K562 (cell line): ENCODE results near the gene VPS35L. TPM values are rescaled to one million over a fixed set of nuclear protein-coding genes. Genes with fewer than 3 reads are reported as not detected.

Source experiments
- ATAC-seq: fragments of 200-7000 bp; cut with Tn5 transposase; 3 replicates; pipeline ENCODE4 v1.9.1; 2020; ENCODE audit warnings: moderate library complexity
- BruUV-seq: library from RNA; stranded (reverse); fragments of 400-500 nt; replicated peaks from 2 replicates; lab custom pipeline; 2021; lab: Mats Ljungman, UMichigan
- CTCF ChIA-PET: fragments of 300-600 bp; formaldehyde crosslinking; extraction: SDS; loops from one replicate; lab custom pipeline; 2021; ENCODE audit warnings: low intra/inter-chr PET ratio; lab: Yijun Ruan, JAX
- POLR2A ChIA-PET: fragments of 300-600, 350-650 bp; sonication (Branson Sonifier 250); formaldehyde crosslinking; extraction: SDS; loops from one replicate; lab custom pipeline; 2021; ENCODE audit warnings: antibody characterized with exemption, inconsistent platforms; lab: Yijun Ruan, JAX
- DNase-seq, 4 experiments: peaks; one replicate each; pipeline versions ENCODE4 v3.0.0 to v3.0.0-alpha.2; 2011 to 2018; ENCODE audit warnings: low spot score in 3 of 4, mixed read lengths in 3 of 4; ENCODE audit errors: extremely low read depth in 1 of 4
- FAIRE-seq: peaks from 2 replicates; lab custom pipeline; 2011; peaks lifted over from hg19 to GRCh38; lab: Jason Lieb, UNC
- H2AFZ ChIP-seq: 2 replicates; pipeline ENCODE4 v1.6.0; 2011; ENCODE audit warnings: low read depth, low read length, control low read depth, inconsistent platforms
- H3K27ac ChIP-seq: fragments of 200-600 bp; 3 replicates; pipeline ENCODE4 v1.8.0; 2011; ENCODE audit warnings: low read depth, mild to moderate bottlenecking, control low read depth, inconsistent platforms, low read length, moderate library complexity, mixed read lengths; ENCODE audit errors: extremely low read depth
- H3K27me3 ChIP-seq, 2 experiments: fragments of 300-600 bp in 1 of 2; 2 replicates in 1 of 2; 3 replicates in 1 of 2; pipeline versions ENCODE4 v1.6.0 to v1.8.0; 2011; ENCODE audit warnings: inconsistent platforms in 2 of 2, low read length in 2 of 2, mild to moderate bottlenecking in 1 of 2, mixed read lengths in 1 of 2, moderate library complexity in 1 of 2; ENCODE audit not compliant: control insufficient read depth in 2 of 2, insufficient read depth in 2 of 2
- H3K36me3 ChIP-seq: fragments of 300-600 bp; 3 replicates; pipeline ENCODE4 v1.8.0; 2011; ENCODE audit warnings: mild to moderate bottlenecking, low read length, inconsistent platforms; ENCODE audit not compliant: control insufficient read depth, insufficient read depth
- H3K4me1 ChIP-seq, 2 experiments: fragments of 200-600 bp in 1 of 2; replicated peaks in 1 of 2; 2 replicates in 1 of 2; 3 replicates in 1 of 2; pipeline versions ENCODE4 v1.5.1 to v1.8.0; 2011; ENCODE audit warnings: inconsistent platforms in 2 of 2, low read length in 2 of 2, mild to moderate bottlenecking in 1 of 2, mixed read lengths in 1 of 2, moderate library complexity in 1 of 2; ENCODE audit not compliant: control insufficient read depth in 2 of 2, insufficient read depth in 2 of 2
- H3K4me2 ChIP-seq: 2 replicates; pipeline ENCODE4 v1.6.1; 2011; ENCODE audit warnings: low read length, control low read depth, inconsistent platforms, mixed read lengths; ENCODE audit not compliant: insufficient read depth
- H3K4me3 ChIP-seq: fragments of 200-600 bp; sonication (generic), shearing (Covaris generic); 2 replicates; pipeline ENCODE4 v1.5.1; 2016; ENCODE audit warnings: control low read depth, inconsistent platforms
- H3K79me2 ChIP-seq: fragments of 200-600 bp; 3 replicates; pipeline ENCODE4 v1.8.0; 2011; ENCODE audit warnings: low read length, inconsistent platforms; ENCODE audit not compliant: control insufficient read depth, insufficient read depth
- H3K9ac ChIP-seq, 2 experiments: 2 replicates each; pipeline versions ENCODE4 v1.6.0 to v1.6.1; 2011; ENCODE audit warnings: low read depth in 2 of 2, low read length in 2 of 2, control low read depth in 1 of 2, inconsistent platforms in 1 of 2, mild to moderate bottlenecking in 1 of 2, mixed read lengths in 1 of 2; ENCODE audit not compliant: insufficient read depth in 1 of 2
- H3K9me1 ChIP-seq: one replicate; pipeline ENCODE4 v1.6.0; 2011; ENCODE audit warnings: inconsistent platforms, mild to moderate bottlenecking, low read length, moderate library complexity; ENCODE audit not compliant: control insufficient read depth, insufficient read depth
- H3K9me3 ChIP-seq: replicated peaks from 2 replicates; pipeline ENCODE4 v1.5.1; 2011; ENCODE audit warnings: low read depth, low read length, inconsistent platforms; ENCODE audit not compliant: control insufficient read depth, insufficient read depth
- H4K20me1 ChIP-seq: replicated peaks from 2 replicates; pipeline ENCODE4 v1.6.1; 2011; ENCODE audit warnings: low read length, inconsistent platforms, mixed read lengths; ENCODE audit not compliant: control insufficient read depth, insufficient read depth
- DEAF1 ChIP-seq: fragments of 450-650 bp; formaldehyde crosslinking; IDR thresholded peaks from 2 replicates; pipeline ENCODE4 v1.4.0; 2020; ENCODE audit warnings: mild to moderate bottlenecking, moderate library complexity
- FOXK1 ChIP-seq: sonication (generic); formaldehyde crosslinking; IDR thresholded peaks from 2 replicates; pipeline ENCODE4 v1.8.0; 2022; ENCODE audit warnings: missing genetic modification reagents, mild to moderate bottlenecking, borderline replicate concordance
- GATA2 ChIP-seq: sonication (generic); formaldehyde crosslinking; IDR thresholded peaks from 2 replicates; pipeline ENCODE4 v1.4.0; 2020; ENCODE audit warnings: mild to moderate bottlenecking, missing genetic modification reagents
- KAT7 ChIP-seq: sonication (generic); formaldehyde crosslinking; IDR thresholded peaks from 2 replicates; pipeline ENCODE4 v1.8.0; 2022; ENCODE audit warnings: missing genetic modification reagents, mild to moderate bottlenecking, borderline replicate concordance
- MCM5 ChIP-seq: fragments of 450-650 bp; IDR thresholded peaks from 2 replicates; pipeline ENCODE4 v1.6.1; 2016; ENCODE audit warnings: low read depth
- NFE2 ChIP-seq: IDR thresholded peaks from 2 replicates; pipeline ENCODE4 v1.6.1; 2014; ENCODE audit warnings: antibody characterized with exemption, low read depth
- RBBP5 ChIP-seq: fragments of 200-600 bp; sonication (generic); IDR thresholded peaks from 2 replicates; pipeline ENCODE4 v1.6.1; 2012; ENCODE audit warnings: borderline replicate concordance, mild to moderate bottlenecking, low read length, control low read depth, inconsistent platforms; ENCODE audit not compliant: insufficient read depth, poor library complexity, severe bottlenecking
- TARDBP ChIP-seq: fragments of 450-650 bp; IDR thresholded peaks from 2 replicates; pipeline ENCODE4 v1.6.1; 2016
- TCF3 ChIP-seq: sonication (generic); formaldehyde crosslinking; IDR thresholded peaks from 2 replicates; pipeline ENCODE4 v1.4.0; 2020; ENCODE audit warnings: mild to moderate bottlenecking, missing genetic modification reagents
- USF1 ChIP-seq: sonication (generic); formaldehyde crosslinking; IDR thresholded peaks from 2 replicates; pipeline ENCODE4 v1.9.0; 2022; ENCODE audit warnings: mild to moderate bottlenecking, missing genetic modification reagents
- WHSC1 ChIP-seq: IDR thresholded peaks from one replicate; pipeline ENCODE4 v1.6.1; 2012; ENCODE audit warnings: low read length, control low read depth, inconsistent platforms
- YY1 ChIP-seq, 3 experiments: IDR thresholded peaks; 2 replicates each; pipeline ENCODE4 v1.6.1; 2011; ENCODE audit warnings: low read length in 2 of 3, mild to moderate bottlenecking in 2 of 3, moderate library complexity in 2 of 3, borderline replicate concordance in 1 of 3, control low read depth in 1 of 3, low read depth in 1 of 3; ENCODE audit not compliant: insufficient read depth in 3 of 3, insufficient replicate concordance in 2 of 3, control insufficient read depth in 1 of 3, insufficient read length in 1 of 3; ENCODE audit errors: extremely low read depth in 1 of 3
- ZNF224 ChIP-seq: sonication (generic); formaldehyde crosslinking; IDR thresholded peaks from 2 replicates; pipeline ENCODE4 v1.8.0; 2022; ENCODE audit warnings: mild to moderate bottlenecking, missing genetic modification reagents
- WGBS: fragments of 100-300 bp; shearing (Covaris generic); methylation state at CpG from one replicate; pipeline ENCODE4 v1.1.6; 2016; ENCODE audit warnings: low coverage, mixed read lengths; ENCODE audit not compliant: insufficient coverage; ENCODE audit errors: missing lambda C conversion rate; 5-methylcytosine and 5-hydroxymethylcytosine counted together
- in situ Hi-C: fragments of 300-500 bp; cut with MboI; formaldehyde crosslinking; loops from 4 replicates; pipeline ENCODE4 v1.15.0; 2018; ENCODE audit warnings: inconsistent platforms, mixed read lengths
- intact Hi-C: fragments of 100-400 bp; cut with micrococcal nuclease; formaldehyde crosslinking; loops from 2 replicates; pipeline ENCODE4 v1.14.2; 2022
- polyA plus RNA-seq, 8 experiments: library from polyadenylated mRNA; depleted of rRNA in 4 of 8; stranded (reverse) in 5 of 8; unstranded in 3 of 8; fragments of >200 nt; fragmentation: Nextera tagmentation in 2 of 8; fragmentation: Illumina TruSeq in 1 of 8; extraction: Ambion mirVana in 2 of 8; extraction: Trizol in 1 of 8; gene quantifications; 2 replicates each; pipeline versions ENCODE4 v1.2.1 to v1.2.3, GENCODE V29; 2011 to 2014; ENCODE audit warnings: inconsistent platforms in 1 of 8, missing spikeins in 1 of 8
- total RNA-seq, 7 experiments: library from RNA; depleted of rRNA in 6 of 7; stranded (reverse); fragments of >200 nt in 6 of 7; fragmentation: Illumina TruSeq in 2 of 7; extraction: Trizol in 2 of 7; gene quantifications; 2 replicates each; pipeline versions ENCODE4 v1.2.1 to v1.2.3, GENCODE V29; 2011 to 2021; ENCODE audit warnings: low replicate concordance in 1 of 7
- TF ChIP-seq, protein P1 (sequence below): sonication (generic); formaldehyde crosslinking; IDR thresholded peaks from 2 replicates; pipeline ENCODE4 v1.8.0; 2022; ENCODE audit warnings: missing genetic modification reagents, mild to moderate bottlenecking, moderate library complexity, borderline replicate concordance
- TF ChIP-seq, protein P2 (sequence below): fragments of 200-800 bp; sonication (Bioruptor generic); IDR thresholded peaks from 2 replicates; pipeline ENCODE4 v1.6.1; 2017; ENCODE audit warnings: missing genetic modification characterization, missing compliant biosample characterization

The VPS35L gene
- total and polyA plus RNA-seq, 9 of the 15 experiments (the other 6 are each of a cell fraction or from before 2014, with no cell fraction given): 10.2 to 30.4 (median 20.1) TPM

DNA sequence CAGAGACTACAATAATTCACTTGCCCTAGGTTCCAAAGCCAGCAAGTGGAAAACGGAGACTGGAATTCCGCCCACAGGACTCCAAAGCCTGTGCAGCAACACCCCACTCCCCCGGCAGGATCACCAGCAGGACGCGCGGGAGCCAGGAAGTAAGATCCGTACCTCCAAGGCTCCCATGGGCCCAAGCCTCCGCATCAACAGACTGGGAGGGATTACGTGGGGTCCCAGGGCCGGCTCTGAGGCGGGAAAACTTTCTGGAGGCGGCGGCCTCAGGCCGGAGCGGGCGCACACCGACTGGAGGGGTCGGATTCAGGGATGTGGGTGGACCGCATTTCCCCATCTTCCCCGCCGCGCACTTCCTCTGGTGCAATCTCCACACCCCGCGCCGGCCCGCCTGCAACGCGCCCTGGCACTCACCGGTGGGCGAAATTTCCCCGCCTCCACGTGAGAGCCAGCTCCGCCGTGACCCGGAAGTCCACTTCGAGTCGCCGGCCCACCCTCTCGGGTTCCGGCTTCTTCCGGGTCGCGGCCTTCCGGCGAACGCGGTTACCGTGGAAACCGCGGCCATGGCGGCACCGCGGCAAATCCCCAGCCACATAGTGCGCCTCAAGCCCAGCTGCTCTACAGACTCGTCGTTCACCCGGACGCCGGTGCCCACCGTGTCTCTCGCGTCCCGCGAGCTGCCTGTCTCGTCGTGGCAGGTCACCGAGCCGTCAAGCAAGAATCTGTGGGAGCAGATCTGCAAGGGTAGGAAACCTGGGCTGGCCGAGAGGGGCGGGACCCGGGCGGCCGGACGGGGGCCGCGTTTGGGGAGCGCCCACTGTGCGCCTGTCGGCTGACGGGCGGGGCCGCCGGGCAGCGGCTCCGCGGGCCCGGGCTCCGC is 162.5 kb downstream of the VPS35L start, which contains the start of the genes IQCK and KNOP1:
Gene IQCK (plus strand): TSS at position 531 of the 883 bp plus-strand sequence. CDS start 36 bp downstream, at position 567.
Gene KNOP1 (minus strand): TSS at position 487 of the 883 bp plus-strand sequence. CDS start 3,192 bp downstream, outside the sequence.
- H3K4me3 ChIP-seq: peak within 1 kb of the TSS; percentile 68
- H4K20me1 ChIP-seq: 0 out of 2 replicates have a peak, but pooled peaks cover 9% of the 10 kb centered on the region
- peaks cover 67% of the 10 kb centered on the region for H3K79me2 ChIP-seq
- CTCF ChIA-PET: no interaction called here
- FAIRE-seq (peak; percentile 78), DNase-seq (peak; percentile 87 to 93 (median 90)), ATAC-seq (peak; percentile 95)
- peaks cover 31 to 48% of the 10 kb centered on the region in 2 experiments; a peak in 4 of 5 replicates for H3K4me1 ChIP-seq
- H3K9me1 ChIP-seq: no peaks in the 10 kb centered on the region
- BruUV-seq: TSS peak; percentile 55
- peak within 1 kb of the TSS; percentile 96 for H3K4me2 ChIP-seq
- H3K27me3 ChIP-seq: no peaks in the 10 kb centered on the region
- H3K27ac ChIP-seq: peak within 1 kb of the TSS; percentile 67
- WGBS: under 1% methylated on average over 83 of the region's 88 CpGs
- POLR2A ChIA-PET: interaction anchor here (0.6 to 1.9 kb wide), 10 partner anchors 9 to 1154 kb away, joined by 3 to 6 read pairs (median 3); no protein-coding TSS in a partner anchor
- intact Hi-C loops (no loop called here), in situ Hi-C loops (no loop called here)
- no peaks in the 10 kb centered on the region for H3K9me3 ChIP-seq
- H3K36me3 ChIP-seq: peaks cover 31% of the 10 kb centered on the region
- H3K9ac ChIP-seq: peak within 1 kb of the TSS; percentile 80 to 99
- peak within 1 kb of the TSS; percentile 99 for H2AFZ ChIP-seq
- TF ChIP-seq TARDBP (0 out of 2 replicates have a peak, but pooled peaks have one; percentile 14), NFE2 (no peak), FOXK1 (no peak), KAT7 (CRISPR knock-in tag) (0 out of 2 replicates have a peak, but pooled peaks have one; percentile 58), MCM5 (no peak), USF1 (CRISPR knock-in tag) (peak; percentile 73), DEAF1 (CRISPR knock-in tag) (no peak), ZNF224 (CRISPR knock-in tag) (no peak), WHSC1 (no peak), GATA2 (no peak), YY1 (IDR thresholded peaks at IDR 0.05; ENCODE audit: borderline replicate concordance in 1 of 3, control insufficient read depth in 1 of 3, extremely low read depth in 1 of 3, insufficient read depth in 3 of 3, insufficient read length in 1 of 3, insufficient replicate concordance in 2 of 3, low read depth in 1 of 3, low read length in 2 of 3) (peak; percentile 77 to 97 (median 93)), TCF3 (CRISPR knock-in tag) (no peak), RBBP5 (peak; percentile 91)
- TF ChIP-seq, protein P1, sequence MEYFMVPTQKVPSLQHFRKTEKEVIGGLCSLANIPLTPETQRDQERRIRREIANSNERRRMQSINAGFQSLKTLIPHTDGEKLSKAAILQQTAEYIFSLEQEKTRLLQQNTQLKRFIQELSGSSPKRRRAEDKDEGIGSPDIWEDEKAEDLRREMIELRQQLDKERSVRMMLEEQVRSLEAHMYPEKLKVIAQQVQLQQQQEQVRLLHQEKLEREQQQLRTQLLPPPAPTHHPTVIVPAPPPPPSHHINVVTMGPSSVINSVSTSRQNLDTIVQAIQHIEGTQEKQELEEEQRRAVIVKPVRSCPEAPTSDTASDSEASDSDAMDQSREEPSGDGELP (CRISPR knock-in tag): peak; percentile 94
- TF ChIP-seq, protein P2, sequence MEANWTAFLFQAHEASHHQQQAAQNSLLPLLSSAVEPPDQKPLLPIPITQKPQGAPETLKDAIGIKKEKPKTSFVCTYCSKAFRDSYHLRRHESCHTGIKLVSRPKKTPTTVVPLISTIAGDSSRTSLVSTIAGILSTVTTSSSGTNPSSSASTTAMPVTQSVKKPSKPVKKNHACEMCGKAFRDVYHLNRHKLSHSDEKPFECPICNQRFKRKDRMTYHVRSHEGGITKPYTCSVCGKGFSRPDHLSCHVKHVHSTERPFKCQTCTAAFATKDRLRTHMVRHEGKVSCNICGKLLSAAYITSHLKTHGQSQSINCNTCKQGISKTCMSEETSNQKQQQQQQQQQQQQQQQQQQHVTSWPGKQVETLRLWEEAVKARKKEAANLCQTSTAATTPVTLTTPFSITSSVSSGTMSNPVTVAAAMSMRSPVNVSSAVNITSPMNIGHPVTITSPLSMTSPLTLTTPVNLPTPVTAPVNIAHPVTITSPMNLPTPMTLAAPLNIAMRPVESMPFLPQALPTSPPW (CRISPR knock-in tag): peak; percentile 90
